Fibroblast of lung (primary cell): ENCODE results near the gene TSTD2. TPM values are rescaled to one million over a fixed set of nuclear protein-coding genes. Genes with fewer than 3 reads are reported as not detected.
"Not testable (repeated sequence)": the region's sequence is repeated elsewhere in the genome, so short reads cannot be mapped to it uniquely, and the experiment has no call there.

ENCODE experiments used
- DNase-seq, 2 donors: peaks; one replicate each; pipeline versions ENCODE4 v3.0.0 to v3.0.0-alpha.2; 2010; ENCODE audit warnings: low read depth in 2 of 2
- H2AFZ ChIP-seq: 2 replicates; pipeline ENCODE4 v1.5.1; 2012; ENCODE audit warnings: low read length, control low read depth, inconsistent platforms
- H3K27ac ChIP-seq: 2 replicates; pipeline ENCODE4 v1.5.1; 2011; ENCODE audit warnings: low read length, control low read depth; ENCODE audit not compliant: insufficient read depth
- H3K27me3 ChIP-seq: 2 replicates; pipeline ENCODE4 v1.5.1; 2011; ENCODE audit warnings: mild to moderate bottlenecking, low read length; ENCODE audit not compliant: control insufficient read depth, insufficient read depth
- H3K36me3 ChIP-seq: 2 replicates; pipeline ENCODE4 v1.5.1; 2011; ENCODE audit warnings: low read length; ENCODE audit not compliant: control insufficient read depth, insufficient read depth
- H3K4me1 ChIP-seq: 2 replicates; pipeline ENCODE4 v1.5.1; 2011; ENCODE audit warnings: low read length; ENCODE audit not compliant: control insufficient read depth, insufficient read depth; ENCODE audit errors: extremely low read depth
- H3K4me2 ChIP-seq: 2 replicates; pipeline ENCODE4 v1.5.1; 2011; ENCODE audit warnings: low read length, control low read depth; ENCODE audit not compliant: insufficient read depth; ENCODE audit errors: extremely low read depth
- H3K4me3 ChIP-seq, 4 experiments: fragments of 200-600 bp in 1 of 4; sonication (generic) in 1 of 4; replicated peaks in 1 of 4; 2 replicates each; pipeline ENCODE4 v1.5.1; 2011 to 2016; ENCODE audit warnings: low read length in 4 of 4, low read depth in 3 of 4, mild to moderate bottlenecking in 3 of 4, control low read depth in 2 of 4, inconsistent platforms in 1 of 4, mixed read lengths in 1 of 4; ENCODE audit not compliant: insufficient read depth in 1 of 4; ENCODE audit errors: control extremely low read depth in 1 of 4
- H3K79me2 ChIP-seq: 2 replicates; pipeline ENCODE4 v1.5.1; 2012; ENCODE audit warnings: mild to moderate bottlenecking, low read length, inconsistent platforms; ENCODE audit not compliant: control insufficient read depth, insufficient read depth
- H3K9ac ChIP-seq: 2 replicates; pipeline ENCODE4 v1.5.1; 2011; ENCODE audit warnings: mild to moderate bottlenecking, low read length, control low read depth; ENCODE audit not compliant: insufficient read depth
- H3K9me3 ChIP-seq: 2 replicates; pipeline ENCODE4 v1.5.1; 2012; ENCODE audit warnings: low read depth, low read length; ENCODE audit not compliant: control insufficient read depth, insufficient read depth
- H4K20me1 ChIP-seq: 2 replicates; pipeline ENCODE4 v1.5.1; 2011; ENCODE audit warnings: low read length; ENCODE audit not compliant: control insufficient read depth, insufficient read depth; ENCODE audit errors: extremely low read depth
- CTCF ChIP-seq, 2 donors: IDR thresholded peaks in 1 of 2; conservative IDR thresholded peaks in 1 of 2; 1 replicate in 1 of 2; 2 replicates in 1 of 2; pipeline ENCODE4 v1.5.1; 2011 to 2012; ENCODE audit warnings: low read length in 2 of 2, control low read depth in 1 of 2, inconsistent platforms in 1 of 2, low read depth in 1 of 2, mild to moderate bottlenecking in 1 of 2
- EZH2 ChIP-seq: IDR thresholded peaks from 2 replicates; pipeline ENCODE4 v1.5.1; 2012; ENCODE audit warnings: low read length, control low read depth, mild to moderate bottlenecking; ENCODE audit errors: missing control alignments
- polyA plus RNA-seq, 2 donors: library from polyadenylated mRNA; depleted of rRNA in 1 of 2; stranded (reverse) in 1 of 2; unstranded in 1 of 2; fragments of >200 nt; gene quantifications; 2 replicates each; pipeline ENCODE4 v1.2.1, GENCODE V29; 2011 to 2012; ENCODE audit warnings: missing spikeins in 1 of 2
- total RNA-seq: library from RNA; depleted of rRNA; stranded (reverse); fragments of >200 nt; gene quantifications from 2 replicates; pipeline ENCODE4 v1.2.1, GENCODE V29; 2014

The TSTD2 gene
- total and polyA plus RNA-seq, 2 donors (not counting 1 experiment from before 2014, with no cell fraction given), result 15.9 to 20.1 TPM

GRCh38 chr9:97577051-97577450 is 56.1 kb downstream of the TSTD2 start:
- Histone ChIP-seq H3K27me3 (no peaks in the 10 kb centered on the region), H3K4me1 (no peaks in the 10 kb centered on the region), H3K4me3 (no peak overlapping the region), H3K36me3 (no peaks in the 10 kb centered on the region), H2AFZ (no peak overlapping the region), H3K9ac (no peak overlapping the region), H3K4me2 (no peak overlapping the region), H3K9me3 (no peaks in the 10 kb centered on the region), H4K20me1 (no peaks in the 10 kb centered on the region), H3K27ac (no peak overlapping the region), H3K79me2 (no peaks in the 10 kb centered on the region)
- TF ChIP-seq CTCF (conservative IDR thresholded peaks at IDR 0.05 in 1 of 2, IDR thresholded peaks at IDR 0.05 in 1 of 2; ENCODE audit: low read depth in 1 of 2, low read length in 2 of 2) (no peak), EZH2 (no peak)
- no peak for DNase-seq

GRCh38 chr9:97575673-97576200 is 57.4 kb downstream of the TSTD2 start:
- Histone ChIP-seq H3K4me1 (no peaks in the 10 kb centered on the region), H3K27me3 (no peaks in the 10 kb centered on the region), H3K4me2 (no peak overlapping the region), H3K9ac (no peak overlapping the region), H3K9me3 (no peaks in the 10 kb centered on the region), H3K4me3 (no peak overlapping the region), H2AFZ (no peak overlapping the region), H3K27ac (no peak overlapping the region), H3K79me2 (no peaks in the 10 kb centered on the region), H4K20me1 (no peaks in the 10 kb centered on the region), H3K36me3 (no peaks in the 10 kb centered on the region)
- TF ChIP-seq CTCF (conservative IDR thresholded peaks at IDR 0.05 in 1 of 2, IDR thresholded peaks at IDR 0.05 in 1 of 2; ENCODE audit: low read depth in 1 of 2, low read length in 2 of 2) (no peak), EZH2 (no peak)
- no peak for DNase-seq

GRCh38 chr9:97574921-97575672 is 58.1 kb downstream of the TSTD2 start:
- H3K4me2 ChIP-seq, H3K36me3 ChIP-seq, H3K9me3 ChIP-seq, H3K4me3 ChIP-seq, H2AFZ ChIP-seq, H3K9ac ChIP-seq, H3K79me2 ChIP-seq, DNase-seq, H3K4me1 ChIP-seq, H3K27me3 ChIP-seq, H4K20me1 ChIP-seq, H3K27ac ChIP-seq: not testable (repeated sequence)

- H4K20me1 ChIP-seq, H3K4me3 ChIP-seq, H3K27ac ChIP-seq, H3K4me2 ChIP-seq, H3K9me3 ChIP-seq, H3K9ac ChIP-seq, H3K79me2 ChIP-seq, DNase-seq, H3K36me3 ChIP-seq, H2AFZ ChIP-seq, H3K4me1 ChIP-seq, H3K27me3 ChIP-seq: not testable (repeated sequence)
Observed at GRCh38 chr9:97574101-97574571, 59.0 kb downstream of the TSTD2 start.
